HPDE6-E6E7 (cell line): ENCODE measurements around the gene GOLPH3.
A peak's percentile ranks its signal among the peaks of the same experiment; 100 is the strongest.
"Not testable (repeated sequence)": the region's sequence is repeated elsewhere in the genome, so short reads cannot be mapped to it uniquely, and the experiment has no call there.

Experiments
- DNase-seq: peaks from one replicate; pipeline ENCODE4 v3.0.0; 2011; ENCODE audit warnings: missing footprints; ENCODE audit errors: extremely low spot score

The GOLPH3 gene

DNA sequence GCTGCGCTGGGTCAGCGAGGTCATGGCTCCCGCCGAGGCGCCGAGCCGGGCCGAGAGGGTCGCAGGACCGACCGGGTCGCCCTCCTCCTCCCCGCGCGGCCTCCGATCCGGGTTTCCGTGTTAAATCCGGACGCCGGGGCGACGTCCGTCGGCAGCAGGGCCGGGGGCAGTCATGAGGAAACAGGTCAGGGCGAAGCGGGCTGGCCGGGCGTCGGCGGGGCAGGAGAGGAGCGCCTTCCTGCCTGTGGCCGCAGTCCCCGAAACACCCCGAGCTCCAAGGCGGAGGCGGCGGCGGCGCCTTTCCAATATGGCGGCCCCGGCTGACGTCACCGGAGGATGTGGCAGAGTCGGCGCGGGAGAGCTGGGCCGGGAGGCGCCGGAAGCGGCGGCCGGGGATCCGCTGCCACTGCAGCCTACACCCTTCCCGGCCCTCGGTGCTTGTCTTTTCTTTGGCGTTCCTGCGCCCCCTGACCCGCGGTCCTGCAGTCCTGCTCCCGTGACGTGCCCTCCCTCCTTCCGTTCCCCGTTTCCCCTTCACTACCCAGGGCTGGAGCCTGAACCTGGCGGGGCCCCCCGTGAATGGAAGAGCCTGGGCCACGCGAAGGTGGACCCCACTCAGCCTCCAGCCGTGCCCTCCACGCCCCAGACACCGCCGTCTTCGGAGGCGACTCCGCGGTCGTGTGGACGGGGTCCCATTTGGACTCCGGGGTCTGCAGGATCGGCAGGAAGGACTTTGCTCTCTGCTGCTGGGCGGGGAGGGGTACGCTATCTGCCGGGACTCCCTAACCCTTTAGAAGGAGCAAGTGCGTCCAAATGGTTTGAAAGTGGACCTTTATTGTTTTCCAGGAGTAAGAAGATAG, at the start of gene GOLPH3:
TSS of gene GOLPH3 (minus strand) at position 309 of the 860 bp plus-strand sequence. CDS start at position 24, 285 bp downstream.
- peak; percentile 87 for DNase-seq

- no peak for DNase-seq
Observed at GRCh38 chr5:32222723-32223470, 48.8 kb upstream of the GOLPH3 start.

- DNase-seq = no peak
Observed at GRCh38 chr5:32217886-32218396, 43.8 kb upstream of the GOLPH3 start.

DNA sequence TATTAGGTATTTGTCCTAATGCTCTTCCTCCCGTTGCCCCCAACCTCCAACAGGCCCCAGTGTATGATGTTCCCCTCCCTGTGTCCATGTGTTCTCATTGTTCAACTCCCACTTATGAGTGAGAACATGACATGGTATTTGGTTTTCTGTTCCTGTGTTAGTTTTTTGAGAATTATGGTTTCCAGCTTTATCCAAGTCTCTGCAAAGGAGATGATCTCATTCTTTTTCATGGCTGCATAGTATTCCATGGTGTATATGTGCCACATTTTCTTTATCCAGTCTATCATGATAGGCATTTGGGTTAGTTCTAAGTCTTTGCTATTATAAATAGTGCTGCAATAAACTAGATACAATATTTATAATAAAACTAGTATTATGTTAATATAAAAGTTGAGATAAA, 40.2 kb upstream of the GOLPH3 start:
- DNase-seq = not testable (repeated sequence)

DNA sequence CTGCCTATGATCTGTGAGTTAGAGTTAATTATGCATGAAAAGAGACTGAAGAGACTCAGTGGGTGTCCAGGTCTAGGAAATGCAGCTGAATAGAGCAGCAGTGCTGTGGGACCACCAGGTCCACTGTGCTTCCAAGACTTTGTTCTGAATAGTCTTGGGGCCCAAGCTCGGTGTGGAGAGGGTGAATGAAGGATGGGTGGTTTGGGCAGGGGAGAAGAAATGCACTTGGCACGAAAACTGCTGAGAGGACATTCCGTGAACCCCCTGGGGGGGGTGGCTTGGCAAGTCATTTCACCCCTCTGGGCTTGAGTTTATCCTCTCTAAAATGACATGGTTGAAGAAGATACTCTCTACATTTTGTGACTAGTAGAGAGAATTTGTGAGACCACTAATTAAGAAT, 36.0 kb upstream of the GOLPH3 start:
- no peak for DNase-seq

DNA sequence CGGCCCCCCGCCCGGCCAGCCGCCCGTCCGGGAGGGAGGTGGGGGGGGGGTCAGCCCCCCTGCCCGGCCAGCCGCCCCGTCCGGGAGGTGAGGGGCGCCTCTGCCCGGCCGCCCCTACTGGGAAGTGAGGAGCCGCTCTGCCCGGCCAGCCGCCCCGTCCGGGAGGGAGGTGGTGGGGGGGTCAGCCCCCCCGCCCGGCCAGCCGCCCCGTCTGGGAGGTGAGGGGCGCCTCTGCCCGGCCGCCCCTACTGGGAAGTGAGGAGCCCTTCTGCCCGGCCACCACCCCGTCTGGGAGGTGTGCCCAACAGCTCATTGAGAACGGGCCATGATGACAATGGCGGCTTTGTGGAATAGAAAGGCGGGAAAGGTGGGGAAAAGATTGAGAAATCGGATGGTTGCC, 34.7 kb upstream of the GOLPH3 start:
- not testable (repeated sequence) for DNase-seq

- DNase-seq = no peak
Observed at GRCh38 chr5:32207355-32207634, 33.2 kb upstream of the GOLPH3 start.

GRCh38 chr5:32206509-32207354, 32.6 kb upstream of the GOLPH3 start:
- no peak for DNase-seq

GRCh38 chr5:32206053-32206452, 31.9 kb upstream of the GOLPH3 start:
- DNase-seq = no peak

- no peak for DNase-seq
Observed at GRCh38 chr5:32202394-32202793, 28.3 kb upstream of the GOLPH3 start.

DNA sequence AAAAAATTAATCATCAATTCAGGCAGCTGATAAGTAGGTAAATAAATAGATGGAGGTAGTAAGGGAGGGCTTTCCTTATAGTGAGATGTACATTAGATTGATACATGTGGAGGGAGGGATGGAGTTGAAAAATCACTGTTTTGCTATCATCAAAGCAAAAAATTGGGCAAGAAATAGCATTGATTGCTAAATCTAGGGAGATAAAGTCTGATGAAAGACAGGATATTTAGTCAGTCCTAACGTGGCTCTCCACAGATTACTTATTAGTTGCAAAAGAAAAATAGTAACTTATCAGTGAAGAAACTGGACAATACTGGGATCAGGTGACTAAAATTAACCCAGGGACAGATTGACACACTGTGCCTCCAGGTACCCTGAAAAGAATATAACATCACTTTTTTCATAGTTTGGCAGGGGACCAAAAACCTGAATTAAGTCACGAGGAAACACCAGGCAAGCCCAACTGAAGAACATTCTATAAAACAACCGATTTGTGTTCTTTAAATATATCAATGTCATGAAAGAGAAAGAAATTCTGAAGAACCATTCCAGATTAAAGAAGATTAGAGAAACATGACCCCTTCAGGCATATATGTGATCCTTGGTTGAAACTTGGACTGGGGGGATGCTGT, 27.1 kb upstream of the GOLPH3 start:
- DNase-seq = no peak

DNA sequence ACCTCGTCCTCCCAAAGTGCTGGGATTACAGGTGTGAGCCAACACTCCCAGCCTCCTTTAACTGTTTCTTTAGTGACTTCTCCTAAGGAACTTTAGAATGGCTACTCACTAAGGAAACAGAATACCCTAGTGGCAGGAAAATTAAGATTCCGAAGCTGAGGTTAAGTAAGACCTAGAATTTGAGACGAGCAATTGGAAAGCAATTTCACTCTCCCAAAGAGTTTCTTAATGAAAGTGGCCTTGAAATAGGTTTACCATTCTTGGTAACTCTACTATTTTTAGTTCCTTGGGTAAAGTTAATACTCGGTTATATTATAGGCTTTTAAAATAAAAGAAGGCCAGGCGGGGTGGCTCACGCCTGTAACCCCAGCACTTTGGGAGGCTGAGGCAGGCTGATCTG, 22.9 kb upstream of the GOLPH3 start:
- no peak for DNase-seq

DNA sequence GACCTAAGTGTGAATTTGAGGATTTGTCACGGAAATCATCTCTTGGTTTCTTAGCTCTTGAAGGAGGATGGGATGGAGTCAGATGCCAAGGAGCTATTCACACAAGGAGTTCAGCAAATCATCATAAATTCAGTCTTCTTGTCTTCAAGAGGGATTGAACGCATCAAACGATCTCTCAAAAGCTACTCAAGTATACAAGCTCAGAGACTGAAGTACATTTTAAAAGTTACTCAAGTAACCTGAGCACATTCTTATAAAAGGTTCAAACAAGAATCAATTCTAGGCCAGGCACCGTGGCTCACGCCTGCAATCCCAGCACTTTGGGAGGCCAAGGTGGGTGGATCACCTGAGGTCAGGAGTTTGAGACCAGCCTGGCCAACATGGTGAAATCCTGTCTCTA, 21.1 kb upstream of the GOLPH3 start:
- DNase-seq = no peak

DNA sequence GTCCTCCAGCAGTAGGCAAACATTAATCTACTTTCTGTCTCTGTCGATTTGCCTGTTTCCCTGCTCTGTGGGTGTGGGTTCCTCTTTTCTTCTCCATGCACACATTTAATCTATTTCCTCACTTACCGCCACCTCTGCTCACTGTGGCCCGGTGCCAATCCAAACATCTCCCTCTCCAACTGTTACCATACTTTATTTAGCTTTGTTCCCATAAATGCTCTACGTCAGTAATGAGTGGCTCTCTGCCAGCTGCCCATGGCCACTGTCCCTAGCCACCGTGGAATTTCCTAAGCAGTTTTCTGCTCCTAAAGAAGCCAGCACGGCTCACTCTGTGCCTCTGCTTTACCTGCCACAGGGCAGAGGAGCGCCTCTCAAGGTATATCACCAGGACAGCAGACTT, 19.5 kb upstream of the GOLPH3 start:
- no peak for DNase-seq

DNA sequence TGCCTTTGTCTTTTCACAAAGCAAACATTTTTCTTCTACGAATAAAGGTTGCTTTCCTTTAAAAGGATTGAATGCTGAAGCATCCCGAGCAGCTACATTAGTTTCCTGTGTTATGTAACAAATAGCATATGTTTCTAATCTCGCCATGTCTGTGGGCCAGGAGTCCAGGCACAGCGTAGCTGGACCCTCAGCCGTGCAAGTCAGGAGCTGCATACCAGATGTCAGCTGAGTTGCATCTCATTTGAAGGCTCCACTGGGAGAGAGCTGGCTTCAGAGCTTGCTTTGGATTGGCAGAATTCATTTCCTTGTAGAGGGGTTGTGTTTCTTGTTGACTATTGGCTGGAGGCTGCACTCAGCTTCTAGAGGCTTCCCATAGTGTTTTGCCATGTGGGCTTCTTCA, 16.0 kb upstream of the GOLPH3 start:
- no peak for DNase-seq

DNA sequence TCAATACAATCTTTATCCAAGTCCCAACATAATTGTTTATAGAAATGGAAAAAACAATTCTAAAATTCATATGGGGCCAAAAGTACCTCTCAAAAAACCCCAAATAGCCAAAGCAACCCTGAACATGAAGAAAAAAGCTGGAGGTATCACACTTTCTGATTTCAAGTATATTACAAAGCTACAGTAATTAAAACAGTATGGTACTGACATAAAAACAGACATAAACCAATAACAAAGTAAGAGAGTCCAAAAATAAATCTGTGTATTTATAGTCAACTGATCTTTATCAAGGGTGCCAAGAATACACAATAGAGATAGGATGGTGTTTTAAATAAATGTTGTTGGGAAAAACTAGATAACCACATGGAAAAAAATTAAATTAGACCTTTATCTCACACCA, 13.6 kb upstream of the GOLPH3 start:
- DNase-seq = no peak

DNA sequence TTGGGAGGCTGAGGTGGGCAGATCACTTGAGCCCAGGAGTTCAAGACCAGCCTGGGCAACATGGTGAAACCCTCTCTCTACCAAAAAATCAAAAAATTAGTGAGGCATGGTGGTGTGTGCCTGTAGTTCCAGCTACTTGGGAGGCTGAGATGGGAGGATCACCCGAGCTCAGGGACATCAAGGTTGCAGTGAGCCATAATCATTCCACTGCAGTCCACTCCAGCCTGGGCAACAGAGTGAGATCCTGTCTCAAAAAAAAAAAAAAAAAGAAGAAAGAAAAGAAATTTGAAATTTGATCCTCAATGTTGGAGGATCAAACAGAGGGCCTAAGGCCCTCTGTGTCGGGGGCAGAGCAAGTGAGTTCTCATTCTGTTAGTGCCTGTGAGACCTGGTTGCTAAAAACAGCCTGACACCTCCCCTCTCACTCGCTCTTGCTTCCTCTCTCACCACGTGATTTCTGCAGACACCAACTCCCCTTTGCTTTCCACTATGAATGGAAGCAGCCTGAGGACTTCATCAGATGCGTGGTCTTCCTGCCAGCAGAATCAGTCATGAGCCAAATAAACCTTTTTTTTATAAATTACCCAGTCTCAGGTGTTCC, 8.4 kb upstream of the GOLPH3 start:
- no peak for DNase-seq

DNA sequence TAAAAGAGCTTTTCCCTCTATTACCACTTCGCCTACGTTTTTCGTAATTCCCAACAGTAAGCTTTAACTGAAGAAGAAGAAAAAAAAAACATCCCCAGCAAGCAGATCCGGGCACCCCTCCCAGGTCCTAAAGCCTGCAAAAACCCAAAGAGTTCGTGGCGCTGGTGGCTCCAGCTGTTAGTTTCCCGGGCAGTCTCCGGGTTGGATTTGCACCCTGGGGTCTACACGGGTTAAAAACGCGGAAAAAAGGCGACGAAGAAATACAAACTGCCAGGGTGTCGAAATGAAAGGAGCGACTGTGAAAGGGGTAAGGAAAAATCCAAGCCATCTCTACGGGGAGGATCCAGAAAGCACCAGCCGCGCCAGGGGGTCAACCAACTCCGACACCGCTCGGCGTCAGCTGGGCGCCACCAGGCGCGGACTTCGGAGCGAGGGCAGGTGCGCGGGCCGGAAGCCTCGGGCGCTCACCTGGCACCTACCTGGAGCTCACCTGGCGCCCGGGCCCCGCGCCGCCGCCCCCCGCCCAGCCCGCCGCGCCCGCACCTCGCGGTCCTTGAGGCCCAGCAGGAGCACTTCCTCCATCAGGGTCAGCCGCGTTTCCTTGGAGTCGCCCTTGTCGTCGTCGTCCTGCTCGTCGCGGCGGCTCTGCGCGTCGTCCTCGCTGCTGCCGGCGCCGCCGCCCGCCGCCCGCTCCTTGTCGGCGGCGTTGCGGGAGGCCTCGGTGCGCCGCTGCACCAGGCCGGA, 680 bp downstream of the GOLPH3 start:
- DNase-seq = no peak

DNA sequence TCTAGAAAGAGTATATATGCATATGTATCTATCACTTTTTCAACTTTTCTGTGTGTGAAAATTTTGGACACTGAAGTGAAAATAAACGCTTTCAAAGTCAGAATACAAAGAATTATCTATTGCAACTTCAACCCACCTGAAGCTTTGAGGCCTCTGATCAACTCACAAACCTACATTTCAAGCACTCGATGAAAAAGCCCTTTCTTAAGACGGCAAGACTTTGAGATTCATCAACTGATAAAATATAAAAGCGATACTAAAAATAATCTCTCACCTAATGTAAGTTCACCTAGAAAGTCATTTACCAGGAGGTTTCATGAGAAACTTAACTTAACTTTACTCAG, 1.2 kb downstream of the GOLPH3 start:
- DNase-seq = no peak

- DNase-seq = not testable (repeated sequence)
Observed at GRCh38 chr5:32172186-32172911, 1.8 kb downstream of the GOLPH3 start.
